K562 (cell line): ENCODE data around the gene PIGX. TPM values are rescaled to one million over a fixed set of nuclear protein-coding genes. Genes with fewer than 3 reads are reported as not detected.

Experiments
- BRCA1 ChIP-seq, 2 experiments: fragments of 450-650 bp in 1 of 2; sonication (generic) in 1 of 2; formaldehyde crosslinking in 1 of 2; IDR thresholded peaks; 2 replicates each; pipeline versions ENCODE4 v1.5.0 to v1.6.1; 2017 to 2020; ENCODE audit warnings: mild to moderate bottlenecking in 1 of 2, missing genetic modification reagents in 1 of 2
- CBX2 ChIP-seq: fragments of 200-600 bp; sonication (generic); IDR thresholded peaks from one replicate; pipeline ENCODE4 v1.6.1; 2012; ENCODE audit warnings: mild to moderate bottlenecking, low read length, inconsistent platforms; ENCODE audit not compliant: insufficient read depth, poor library complexity, severe bottlenecking
- CEBPB ChIP-seq: fragments of 450-650 bp; IDR thresholded peaks from 2 replicates; pipeline ENCODE4 v1.6.1; 2016; ENCODE audit warnings: missing genetic modification characterization, missing compliant biosample characterization
- CHCHD3 ChIP-seq: fragments of 250-450 bp; sonication (Bioruptor Pico); IDR thresholded peaks from 2 replicates; pipeline ENCODE4 v2.1.2; 2022; ENCODE audit warnings: mild to moderate bottlenecking
- EWSR1 ChIP-seq: fragments of 450-650 bp; IDR thresholded peaks from 2 replicates; pipeline ENCODE4 v1.6.1; 2018; ENCODE audit warnings: borderline replicate concordance, mild to moderate bottlenecking, low read depth, moderate library complexity; ENCODE audit not compliant: partially characterized antibody
- MAFG ChIP-seq: fragments of 450-650 bp; conservative IDR thresholded peaks from 2 replicates; pipeline ENCODE4 v1.6.1; 2016; ENCODE audit warnings: missing genetic modification characterization, missing compliant biosample characterization
- MAX ChIP-seq: sonication (generic); formaldehyde crosslinking; IDR thresholded peaks from 2 replicates; pipeline ENCODE4 v1.9.0; 2022; ENCODE audit warnings: mild to moderate bottlenecking, missing genetic modification reagents
- MXI1 ChIP-seq: IDR thresholded peaks from 2 replicates; pipeline ENCODE4 v1.6.1; 2011; ENCODE audit warnings: low read depth, mild to moderate bottlenecking, improper control_type of control experiment, low read length
- POLR2AphosphoS2 ChIP-seq: IDR thresholded peaks from 2 replicates; pipeline ENCODE4 v1.6.1; 2012; ENCODE audit warnings: low read length, improper control_type of control experiment
- POLR2B ChIP-seq: fragments of 450-650 bp; IDR thresholded peaks from 2 replicates; pipeline ENCODE4 v1.6.1; 2018; ENCODE audit warnings: low read depth; ENCODE audit not compliant: partially characterized antibody
- PURB ChIP-seq: sonication (generic); formaldehyde crosslinking; IDR thresholded peaks from 2 replicates; pipeline ENCODE4 v1.9.0; 2021; ENCODE audit warnings: low read depth, mild to moderate bottlenecking, missing genetic modification reagents
- RAD21 ChIP-seq, 2 experiments: fragments of 250-450 bp in 1 of 2; fragments of 450-650 bp in 1 of 2; sonication (Bioruptor Pico) in 1 of 2; formaldehyde crosslinking in 1 of 2; IDR thresholded peaks in 1 of 2; conservative IDR thresholded peaks in 1 of 2; 2 replicates each; pipeline versions ENCODE4 v1.4.0 to v1.8.0; 2020 to 2022; ENCODE audit warnings: mild to moderate bottlenecking in 2 of 2, moderate library complexity in 1 of 2
- SMAD1 ChIP-seq: fragments of 150-350 bp; IDR thresholded peaks from 2 replicates; pipeline ENCODE4 v1.6.1; 2014; ENCODE audit warnings: low read length, low read depth; ENCODE audit not compliant: partially characterized antibody
- SNIP1 ChIP-seq: fragments of 450-650 bp; IDR thresholded peaks from 2 replicates; pipeline ENCODE4 v1.7.1; 2017; ENCODE audit warnings: low read depth, mild to moderate bottlenecking
- SNRNP70 ChIP-seq: fragments of 200-400 bp; formaldehyde crosslinking; optimal IDR thresholded peaks from 2 replicates; pipeline ENCODE3; 2017; ENCODE audit warnings: low read depth, low read length
- TCFL5 ChIP-seq: fragments of 250-450 bp; sonication (Bioruptor Pico); conservative IDR thresholded peaks from 2 replicates; pipeline ENCODE4 v1.6.1; 2021; ENCODE audit warnings: mild to moderate bottlenecking, moderate library complexity, matching md5 sums
- XRCC3 ChIP-seq: fragments of 450-650 bp; IDR thresholded peaks from 2 replicates; pipeline ENCODE4 v1.6.1; 2017; ENCODE audit warnings: mild to moderate bottlenecking, moderate library complexity
- YBX1 ChIP-seq: fragments of 450-650 bp; IDR thresholded peaks from 2 replicates; pipeline ENCODE4 v1.7.1; 2016; ENCODE audit warnings: mild to moderate bottlenecking
- ZNF12 ChIP-seq: sonication (generic); formaldehyde crosslinking; IDR thresholded peaks from 2 replicates; pipeline ENCODE4 v1.4.0; 2020; ENCODE audit warnings: mild to moderate bottlenecking, missing genetic modification reagents
- ZNF165 ChIP-seq: fragments of 250-450 bp; sonication (Bioruptor Pico); IDR thresholded peaks from 2 replicates; pipeline ENCODE4 v1.4.0; 2020; ENCODE audit warnings: borderline replicate concordance
- ZNF277 ChIP-seq: fragments of 250-450 bp; sonication (Bioruptor Pico); IDR thresholded peaks from 2 replicates; pipeline ENCODE4 v1.8.0; 2022; ENCODE audit warnings: inconsistent platforms, mild to moderate bottlenecking, moderate library complexity, borderline replicate concordance
- ZNF395 ChIP-seq: fragments of 200-800 bp; sonication (Bioruptor generic); IDR thresholded peaks from 2 replicates; pipeline ENCODE4 v1.6.1; 2017; ENCODE audit warnings: missing genetic modification characterization, missing compliant biosample characterization
- ZNF436 ChIP-seq: fragments of 250-450, 450-650 bp; sonication (Bioruptor Pico); formaldehyde crosslinking; IDR thresholded peaks from 2 replicates; pipeline ENCODE4 v1.7.0; 2020; ENCODE audit warnings: mild to moderate bottlenecking
- polyA plus RNA-seq, 8 experiments: library from polyadenylated mRNA; depleted of rRNA in 4 of 8; stranded (reverse) in 5 of 8; unstranded in 3 of 8; fragments of >200 nt; fragmentation: Nextera tagmentation in 2 of 8; fragmentation: Illumina TruSeq in 1 of 8; extraction: Ambion mirVana in 2 of 8; extraction: Trizol in 1 of 8; gene quantifications; 2 replicates each; pipeline versions ENCODE4 v1.2.1 to v1.2.3, GENCODE V29; 2011 to 2014; ENCODE audit warnings: inconsistent platforms in 1 of 8, missing spikeins in 1 of 8
- total RNA-seq, 7 experiments: library from RNA; depleted of rRNA in 6 of 7; stranded (reverse); fragments of >200 nt in 6 of 7; fragmentation: Illumina TruSeq in 2 of 7; extraction: Trizol in 2 of 7; gene quantifications; 2 replicates each; pipeline versions ENCODE4 v1.2.1 to v1.2.3, GENCODE V29; 2011 to 2021; ENCODE audit warnings: low replicate concordance in 1 of 7

The PIGX gene
- total and polyA plus RNA-seq, 9 of the 15 experiments (the other 6 are each of a cell fraction or from before 2014, with no cell fraction given): 3.7 to 36.3 (median 26.9) TPM

- peak; percentile 76; the same call in 1 of the 2 replicates for TF ChIP-seq ZNF395 (CRISPR knock-in tag)
- 0 out of 2 replicates have a peak, but pooled peaks have one; percentile 19 for TF ChIP-seq MXI1
- no peak for TF ChIP-seq ZNF165 (CRISPR knock-in tag)
- no peak for TF ChIP-seq BRCA1 (IDR thresholded peaks at IDR 0.05)
- TF ChIP-seq BRCA1 (CRISPR knock-in tag; IDR thresholded peaks at IDR 0.05): no peak
- no peak for TF ChIP-seq TCFL5 (CRISPR knock-in tag)
- TF ChIP-seq CHCHD3 (CRISPR knock-in tag): no peak
- no peak for TF ChIP-seq SNRNP70
- TF ChIP-seq YBX1: no peak
- no peak for TF ChIP-seq EWSR1
- TF ChIP-seq PURB: no peak
- peak; percentile 65 for TF ChIP-seq POLR2B
- no peak for TF ChIP-seq ZNF436 (CRISPR knock-in tag)
- no peak for TF ChIP-seq SNIP1
- no peak for TF ChIP-seq MAFG (tag)
- TF ChIP-seq XRCC3: no peak
- TF ChIP-seq CEBPB (tag): no peak
- no peak for TF ChIP-seq RAD21 (CRISPR knock-in tag; conservative IDR thresholded peaks at IDR 0.05 in 1 of 2, IDR thresholded peaks at IDR 0.05 in 1 of 2)
- TF ChIP-seq SMAD1: no peak
- TF ChIP-seq ZNF12 (CRISPR knock-in tag): no peak
- TF ChIP-seq POLR2AphosphoS2: no peak
- TF ChIP-seq ZNF277 (CRISPR knock-in tag): no peak
- no peak for TF ChIP-seq CBX2
- TF ChIP-seq MAX (CRISPR knock-in tag): peak; percentile 44; the same call in 1 of the 2 replicates
Measured at GRCh38 chr3:196739671-196740480, 27.7 kb downstream of the PIGX start, which contains the start of gene PAK2 (continued).
